HG02884 (cell line): ENCODE results near the gene C22orf39.

Experiments
- ATAC-seq: cut with Tn5 transposase; IDR thresholded peaks from one replicate; pipeline ENCODE4 v1.9.1; 2021; ENCODE audit warnings: mild to moderate bottlenecking, moderate library complexity; ENCODE audit not compliant: unreplicated experiment

C22orf39 gene

DNA sequence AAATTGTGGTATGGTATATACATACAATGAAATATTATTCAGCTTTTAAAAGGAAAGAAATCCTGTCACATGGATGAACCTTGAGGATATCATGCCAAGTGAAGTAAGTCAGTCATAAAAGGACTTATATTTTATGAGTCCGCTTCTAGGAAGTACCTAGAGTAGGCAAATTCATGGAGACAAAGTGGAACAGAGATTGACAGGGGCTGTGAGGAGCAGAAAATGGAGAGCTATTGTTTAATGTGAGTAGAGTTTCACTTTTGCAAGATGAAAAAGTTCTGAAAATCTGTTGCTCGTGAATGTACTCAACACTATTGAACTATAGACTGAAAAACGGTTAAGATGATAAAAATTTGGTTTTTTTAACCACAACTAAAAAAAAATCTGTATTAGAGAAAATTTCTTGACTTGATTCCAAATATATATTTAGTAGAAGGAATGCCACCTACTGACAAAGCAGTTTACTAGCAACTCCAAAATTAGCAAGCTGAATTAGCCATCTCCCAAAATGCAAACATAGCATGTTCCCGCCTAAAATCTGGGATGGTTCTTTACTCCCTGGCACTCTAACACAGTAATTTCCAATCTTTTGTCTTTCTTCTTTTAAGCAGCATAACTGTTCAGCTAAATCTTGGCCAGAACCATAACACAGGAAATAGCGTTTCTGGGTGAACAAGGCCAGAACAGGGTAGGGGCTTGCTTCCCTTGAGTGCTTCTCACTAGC is 30.0 kb upstream of the C22orf39 start:
- no peak for ATAC-seq

DNA sequence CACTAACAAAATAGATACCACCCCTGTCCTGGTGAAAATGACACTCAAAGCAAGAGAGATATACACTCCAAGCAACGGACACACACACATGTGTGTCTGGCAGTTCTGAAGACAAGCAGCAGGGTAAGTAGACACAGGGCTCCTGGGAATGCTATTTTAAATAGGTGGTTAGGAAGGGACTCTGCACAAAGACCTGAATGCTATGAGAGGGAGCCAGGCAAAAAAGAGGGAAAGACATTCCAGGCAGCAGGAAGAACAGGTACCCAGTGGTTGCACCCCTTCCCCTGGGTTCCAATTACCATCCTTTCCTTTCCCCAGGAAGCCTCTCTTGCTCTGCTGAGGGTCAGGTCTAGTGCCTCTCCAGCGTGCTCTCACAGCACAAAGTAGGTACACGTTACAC is 28.5 kb upstream of the C22orf39 start:
- no peak for ATAC-seq

DNA sequence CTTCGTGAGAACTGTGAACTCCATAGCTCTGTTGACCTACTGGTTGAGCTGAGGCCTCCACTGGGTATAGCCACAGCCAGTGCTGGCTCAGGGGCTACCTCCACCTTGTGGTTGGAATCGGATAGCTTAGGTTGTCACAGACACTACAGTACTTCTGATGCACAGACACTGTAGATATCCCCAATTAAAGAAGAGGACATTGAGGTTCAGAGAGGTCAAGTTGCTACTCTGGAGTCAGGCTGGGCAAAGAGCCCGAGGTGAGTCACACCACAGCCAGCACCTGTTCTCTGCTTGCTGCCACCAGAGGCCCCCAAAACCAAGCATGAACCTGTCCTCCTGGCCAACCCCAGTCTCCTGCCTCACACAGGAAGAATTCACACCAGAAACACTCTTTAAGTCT is 26.1 kb upstream of the C22orf39 start:
- no peak for ATAC-seq

DNA sequence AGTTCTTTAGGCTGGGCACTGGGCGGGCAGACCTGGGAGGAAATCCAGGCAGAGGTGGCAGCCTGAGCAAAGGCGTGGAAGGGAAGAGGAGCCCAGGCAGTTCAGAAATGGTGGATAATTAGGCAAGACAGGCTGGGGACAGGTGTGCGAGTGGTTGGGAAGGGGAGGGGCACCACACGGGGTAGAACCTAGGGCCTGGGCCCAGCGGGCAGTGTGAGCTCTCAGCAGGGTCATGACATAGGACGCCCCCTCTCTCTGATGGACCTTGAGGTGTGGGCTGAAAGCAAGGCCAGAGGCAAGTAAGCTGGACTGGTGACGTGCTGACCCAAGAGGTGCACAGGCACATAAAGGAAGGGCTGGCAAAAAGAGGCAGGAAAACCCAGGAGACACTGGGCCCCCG is 24.7 kb upstream of the C22orf39 start:
- ATAC-seq, result no peak

DNA sequence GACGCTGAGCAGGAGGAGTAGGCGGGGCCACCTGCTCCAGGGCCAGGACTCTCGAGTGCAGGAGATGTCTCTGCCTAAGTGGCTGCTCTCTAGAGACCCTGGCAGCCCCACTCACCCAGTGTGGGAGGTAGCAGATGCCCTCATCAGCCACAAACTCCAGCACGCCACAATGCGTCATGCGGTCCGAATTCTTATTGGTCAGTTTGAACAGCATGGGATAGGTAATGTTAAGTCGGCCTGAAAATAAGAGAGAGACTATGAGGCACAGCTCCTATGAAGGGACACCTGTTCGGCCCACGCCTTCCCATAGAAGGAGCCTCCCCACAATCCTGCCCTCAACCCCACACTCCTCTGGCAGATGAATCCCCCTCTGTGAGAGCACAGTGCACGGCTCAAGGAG is 24.1 kb upstream of the C22orf39 start:
- no peak for ATAC-seq

GRCh38 chr22:19470010-19470409 is 22.5 kb upstream of the C22orf39 start:
- no peak for ATAC-seq

GRCh38 chr22:19469421-19469820 is 21.9 kb upstream of the C22orf39 start:
- no peak for ATAC-seq

DNA sequence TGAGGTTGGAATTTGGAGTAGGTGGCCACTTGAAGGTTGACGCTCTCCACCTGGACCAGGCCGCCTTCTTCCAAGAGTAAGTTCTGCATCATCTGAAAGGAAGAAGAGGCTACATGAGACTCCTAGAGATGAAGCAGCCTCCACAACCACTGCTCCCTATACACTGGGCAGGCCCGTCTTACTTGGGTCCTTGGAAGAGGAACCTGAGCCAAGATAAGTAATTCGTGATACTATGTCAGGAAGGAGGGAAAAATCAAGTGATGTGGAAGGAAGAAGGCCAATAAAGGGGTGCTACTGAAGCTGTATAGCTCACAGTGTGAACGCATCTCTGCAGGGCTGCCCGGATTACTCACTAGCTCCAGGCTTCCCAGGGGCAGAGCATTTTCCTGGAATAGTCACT is 20.4 kb upstream of the C22orf39 start:
- no peak for ATAC-seq

DNA sequence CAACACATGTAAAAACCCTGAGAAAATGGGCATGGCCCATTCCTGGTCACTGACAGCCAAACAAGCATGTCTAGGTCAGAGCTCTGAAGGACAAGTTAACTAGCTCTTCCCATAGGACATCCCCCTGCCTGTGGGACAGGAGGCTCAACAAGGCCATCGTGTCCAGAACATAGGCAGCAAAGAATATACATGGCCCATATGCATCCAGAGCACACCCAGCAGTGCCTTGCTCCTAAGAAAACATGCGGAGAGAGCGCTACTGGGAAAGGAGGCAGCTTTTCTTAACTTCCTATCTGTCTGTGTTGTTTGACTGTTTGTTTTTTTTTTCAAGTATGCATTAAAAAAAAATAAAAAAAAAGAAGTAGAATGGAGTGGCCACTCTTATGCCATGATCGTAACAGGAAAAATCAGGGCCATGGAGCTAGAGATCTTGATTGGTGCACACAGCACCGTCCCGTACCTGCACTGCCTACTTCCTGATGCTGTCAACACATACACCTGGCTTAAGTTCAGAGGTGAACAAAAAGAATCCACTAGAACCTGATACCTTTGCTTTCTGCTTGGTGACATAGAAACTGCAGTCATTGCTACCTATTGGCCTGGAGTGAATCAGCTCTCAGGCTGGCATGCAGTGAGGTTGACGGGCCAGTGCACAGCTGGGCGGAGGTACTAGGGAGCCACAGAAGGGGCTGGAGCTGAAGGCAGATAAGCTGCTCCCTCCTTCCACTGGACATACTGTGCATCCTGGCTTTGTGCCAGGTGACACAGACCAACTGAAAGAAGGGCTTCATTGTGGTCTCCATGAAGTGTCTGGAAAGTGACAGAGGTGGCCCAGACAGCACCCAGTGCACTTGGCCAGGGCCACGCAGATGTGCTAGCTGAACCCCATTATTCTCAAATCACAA is 19.6 kb upstream of the C22orf39 start:
- no peak for ATAC-seq

- no peak for ATAC-seq
Measured at GRCh38 chr22:19466126-19466716, 18.7 kb upstream of the C22orf39 start.

DNA sequence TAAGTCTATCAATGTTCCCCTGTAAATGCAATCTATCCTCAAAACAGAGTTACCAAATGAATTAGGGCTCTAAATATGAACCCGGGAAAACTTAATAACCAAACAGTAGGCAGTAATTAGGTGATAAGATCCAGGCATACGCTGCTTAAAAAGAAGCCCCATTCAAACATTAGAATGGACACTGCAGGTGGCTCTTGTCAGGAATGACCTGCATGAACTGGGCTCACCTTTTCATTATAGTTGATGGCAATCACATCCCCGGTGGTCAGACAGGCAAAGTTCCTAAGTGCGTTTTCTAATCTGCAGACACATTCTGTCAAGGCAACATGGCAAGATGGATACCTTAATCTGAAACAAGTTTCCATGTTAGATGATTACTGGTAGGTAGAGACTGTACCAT is 17.5 kb upstream of the C22orf39 start:
- no peak for ATAC-seq

- ATAC-seq, result no peak
Measured at GRCh38 chr22:19464546-19464945, 17.0 kb upstream of the C22orf39 start.

DNA sequence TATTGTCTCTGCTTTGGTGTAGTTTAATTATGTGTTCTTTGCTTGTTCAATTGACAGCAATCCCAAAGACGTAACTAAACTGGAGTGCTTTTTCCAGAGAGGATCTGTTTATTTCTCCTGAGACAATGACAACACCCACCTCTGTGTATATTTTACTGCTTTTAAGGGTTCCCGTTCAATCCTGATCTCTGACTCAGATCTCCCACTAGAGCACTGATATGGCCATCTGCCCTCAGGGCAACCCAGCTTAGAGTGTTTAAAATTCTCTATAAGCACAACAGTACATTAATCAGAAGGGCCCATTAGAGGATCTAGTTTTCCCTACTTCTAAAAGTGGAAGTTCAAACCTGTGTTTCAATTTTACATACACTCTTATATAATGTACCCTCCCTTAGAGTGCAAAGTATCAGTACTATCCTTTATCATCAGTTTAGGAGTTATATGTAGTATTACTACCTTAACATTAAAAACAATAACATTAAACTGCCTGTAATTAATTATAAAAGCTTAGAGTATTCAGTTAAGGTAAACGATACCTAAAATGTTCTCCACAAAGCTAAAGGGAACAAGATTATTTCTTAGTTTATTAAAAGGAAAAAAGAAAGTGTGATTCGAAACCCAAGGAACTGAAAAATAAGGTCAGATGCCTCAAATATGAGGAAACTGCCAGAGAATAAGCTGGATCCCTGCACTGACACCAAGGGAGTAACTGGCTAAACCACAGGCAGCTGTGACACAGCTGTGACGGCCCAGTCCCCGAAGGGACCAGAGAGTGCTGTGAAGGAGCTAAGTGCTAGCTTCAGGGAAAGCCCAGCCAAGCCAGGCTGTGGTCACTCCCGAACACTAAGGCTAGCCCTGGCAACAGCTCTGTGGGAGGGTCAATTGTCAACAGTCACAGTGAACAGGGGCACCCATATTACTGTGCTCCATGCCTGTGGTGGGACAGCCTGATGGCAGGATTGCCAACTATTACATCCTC is 16.3 kb upstream of the C22orf39 start:
- no peak for ATAC-seq

GRCh38 chr22:19463008-19463407 is 15.5 kb upstream of the C22orf39 start:
- ATAC-seq, result no peak

DNA sequence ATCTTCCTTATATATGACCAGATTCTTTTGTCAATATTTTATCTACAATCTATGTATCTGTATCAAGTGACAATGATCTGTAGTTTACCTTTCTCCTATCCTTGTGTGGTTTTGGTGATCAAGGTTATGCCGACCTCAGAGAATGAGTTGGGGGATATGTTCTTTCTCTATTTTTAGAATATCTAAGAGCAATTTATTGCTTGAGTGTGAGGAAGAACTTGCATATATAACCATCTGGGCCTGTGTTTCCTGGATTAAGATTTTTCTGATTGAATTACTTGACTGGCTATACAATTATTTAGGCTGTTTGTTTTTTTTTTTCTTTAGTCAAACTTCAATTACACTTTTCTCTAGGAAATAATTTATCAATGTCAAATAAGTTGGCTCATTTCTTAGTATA is 14.0 kb upstream of the C22orf39 start:
- no peak for ATAC-seq

GRCh38 chr22:19460036-19460435 is 12.5 kb upstream of the C22orf39 start:
- no peak for ATAC-seq

DNA sequence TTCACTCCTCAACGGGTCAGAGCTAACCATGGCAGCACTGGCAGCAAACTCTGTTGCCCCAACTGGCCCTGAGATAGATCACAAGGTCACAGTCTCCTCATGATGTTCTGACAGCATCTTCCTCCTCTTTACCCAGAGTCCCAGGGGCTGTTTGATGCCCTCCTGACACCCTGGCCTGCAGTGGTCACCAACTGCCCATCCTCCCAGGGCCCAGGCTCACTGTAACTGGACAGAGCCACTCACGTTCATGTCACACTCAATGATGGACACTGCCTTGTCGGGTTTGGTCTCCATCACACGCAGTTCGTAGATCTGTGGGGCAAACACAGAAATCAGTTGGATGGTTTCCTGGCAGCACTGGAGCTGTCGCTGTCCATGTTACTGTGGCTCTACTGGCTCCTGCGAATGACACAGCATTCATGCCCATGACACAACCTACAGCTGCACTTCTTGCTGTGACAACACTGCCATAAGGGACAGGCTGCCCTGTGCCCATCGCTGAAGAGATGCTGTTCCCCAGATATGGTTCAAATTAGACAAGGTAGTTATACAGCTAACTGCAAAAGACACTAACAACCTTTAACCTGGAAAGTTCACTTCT is 10.4 kb upstream of the C22orf39 start:
- no peak for ATAC-seq

GRCh38 chr22:19456541-19456940 is 9.0 kb upstream of the C22orf39 start:
- no peak for ATAC-seq

DNA sequence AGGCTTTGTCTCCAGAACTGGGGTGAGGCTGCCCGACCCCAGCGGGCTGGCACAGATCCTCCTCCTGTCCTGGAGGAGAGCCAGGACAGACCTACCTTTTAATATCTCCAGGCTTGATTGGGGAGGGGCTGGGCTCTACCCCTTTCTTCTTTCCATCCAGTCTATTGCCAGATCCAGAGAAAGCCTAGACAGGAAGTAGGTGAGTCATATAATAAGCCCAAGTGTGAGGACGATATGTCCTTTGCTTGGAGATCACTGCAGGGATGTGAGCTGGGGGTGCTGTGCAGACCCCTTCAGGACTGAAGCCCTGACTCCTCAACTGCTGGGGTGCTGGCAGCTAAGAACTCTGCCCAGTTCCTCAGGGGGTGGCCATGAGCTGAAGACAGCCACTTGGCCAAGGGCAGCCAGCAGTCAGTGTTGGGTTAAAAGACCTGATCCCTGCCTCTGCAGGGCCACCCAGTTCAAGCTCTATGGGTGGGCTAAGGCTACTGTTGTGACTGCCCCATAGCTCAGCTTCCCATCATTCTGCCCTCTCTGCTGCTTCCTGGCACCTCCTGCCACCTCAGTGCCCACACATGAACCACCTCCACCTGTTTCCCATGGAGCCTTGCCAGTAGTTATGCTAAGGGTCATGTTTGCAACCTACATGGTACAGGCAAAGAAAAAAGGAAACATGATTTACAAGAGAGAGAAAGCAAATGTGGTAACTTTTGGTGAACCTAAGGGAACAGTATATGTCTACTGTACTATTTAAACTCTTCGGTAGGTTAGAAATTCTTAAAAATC is 8.3 kb upstream of the C22orf39 start:
- ATAC-seq, result no peak

DNA sequence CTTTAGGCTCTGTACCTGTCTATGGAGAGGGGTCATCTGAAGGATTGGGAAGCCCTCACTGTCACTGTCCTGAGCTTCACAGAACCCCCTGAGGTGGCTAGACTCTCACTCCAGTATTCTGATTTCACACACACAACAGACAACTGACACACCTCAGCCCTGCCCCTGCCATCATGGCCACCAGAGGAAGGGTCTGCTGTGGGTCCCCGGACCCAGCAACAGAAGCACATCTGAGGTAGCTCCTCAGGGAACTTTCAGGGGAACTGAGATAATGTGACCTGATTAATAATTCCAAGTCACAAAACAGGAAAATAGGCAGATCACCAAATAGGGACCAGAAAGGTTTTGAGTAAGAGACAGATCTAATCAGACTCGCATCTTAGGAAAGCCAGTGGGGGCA is 7.5 kb upstream of the C22orf39 start:
- ATAC-seq, result no peak
